ENCODE measurements around the gene HOXB9. TPM values are rescaled to one million over a fixed set of nuclear protein-coding genes. Genes with fewer than 3 reads are reported as not detected.

The HOXB9 gene
- total and polyA plus RNA-seq, 2 donors (not counting 3 experiments of a cell fraction or from before 2014, with no cell fraction given), result 0.79 to 1.1 TPM

DNA sequence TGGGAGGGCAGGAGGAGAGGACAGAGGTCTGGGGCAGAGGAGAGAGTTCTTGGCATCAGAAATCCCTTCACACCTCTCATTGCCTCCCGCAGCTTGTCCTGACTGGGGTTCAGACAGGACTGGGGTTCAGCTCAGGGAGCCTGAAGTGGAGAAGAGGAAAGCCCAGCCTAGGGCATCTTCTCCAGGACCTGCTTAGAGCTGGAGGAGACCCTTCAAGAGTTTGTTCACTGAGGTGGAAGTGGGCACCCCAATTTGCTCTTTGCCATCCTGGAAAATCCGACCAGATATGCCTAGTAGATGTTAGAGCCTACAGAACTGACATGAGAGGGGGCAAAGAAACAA is 38.1 kb downstream of the HOXB9 start:
- BruUV-seq (replicated peaks), result no TSS peak
- ChIA-PET POLR2A (no interaction called here), CTCF (interaction anchor here (0.9 to 2.3 kb wide), 17 partner anchors 10 to 373 kb away, joined by 3 to 22 read pairs (median 4); partner anchors contain the start of gene HOXB8)
- peaks cover 39% of the 10 kb centered on the region for H3K79me2 ChIP-seq (ENCODE audit: control insufficient read depth, insufficient read depth, low read length)
- peaks cover 0 to 8% of the 10 kb centered on the region in 2 experiments for H3K36me3 ChIP-seq (ENCODE audit: control insufficient read depth in 2 of 2, extremely low read depth in 1 of 2, insufficient read depth in 2 of 2, low read length in 2 of 2)
- H3K9me1 ChIP-seq (replicated peaks; ENCODE audit: control insufficient read depth, extremely low read depth, insufficient read depth, low read length), result no peaks in the 10 kb centered on the region
- H3K4me2 ChIP-seq (ENCODE audit: insufficient read depth, low read length), result no peak overlapping the region
- peak overlapping the region; percentile 22 for H3K27ac ChIP-seq (ENCODE audit: insufficient read depth, low read depth, low read length)
- no peaks in the 10 kb centered on the region for H3K9me3 ChIP-seq (replicated peaks; ENCODE audit: control insufficient read depth, insufficient read depth, low read length)
- FAIRE-seq (no peak), DNase-seq (ENCODE audit: low read depth, low spot score) (no peak)
- no peak overlapping the region for H3K9ac ChIP-seq (replicated peaks; ENCODE audit: extremely low read depth, insufficient read depth, low read length)
- no peaks in the 10 kb centered on the region for H3K27me3 ChIP-seq (ENCODE audit: control insufficient read depth in 2 of 2, insufficient read depth in 2 of 2, low read length in 2 of 2)
- intact Hi-C loops (cut with micrococcal nuclease) (no loop called here), dilution Hi-C loops (cut with MboI; ENCODE audit: extremely low pct_ligation_motif_present, low sequenced_read_pairs) (no loop called here)
- H4K20me1 ChIP-seq (replicated peaks; ENCODE audit: control insufficient read depth, extremely low read depth, insufficient read depth, low read length), result no peaks in the 10 kb centered on the region
- TF ChIP-seq GATA2 (IDR thresholded peaks at IDR 0.05; ENCODE audit: insufficient read depth, insufficient read length, low read depth, low read length) (no peak), MYC (IDR thresholded peaks at IDR 0.05; ENCODE audit: low read depth, low read length) (no peak), POLR2A (IDR thresholded peaks at IDR 0.05; ENCODE audit: low read depth, low read length) (no peak), JUN (IDR thresholded peaks at IDR 0.05; ENCODE audit: borderline replicate concordance, insufficient read depth, insufficient read length, low read depth) (no peak), POLR2AphosphoS5 (IDR thresholded peaks at IDR 0.05; ENCODE audit: insufficient read depth, low read depth, low read length) (no peak), FOS (IDR thresholded peaks at IDR 0.05; ENCODE audit: borderline replicate concordance, insufficient read depth, low read length) (no peak), EZH2 (IDR thresholded peaks at IDR 0.05; ENCODE audit: borderline replicate concordance, low read depth, low read length, severe bottlenecking) (no peak)
- TF ChIP-seq, protein P1, sequence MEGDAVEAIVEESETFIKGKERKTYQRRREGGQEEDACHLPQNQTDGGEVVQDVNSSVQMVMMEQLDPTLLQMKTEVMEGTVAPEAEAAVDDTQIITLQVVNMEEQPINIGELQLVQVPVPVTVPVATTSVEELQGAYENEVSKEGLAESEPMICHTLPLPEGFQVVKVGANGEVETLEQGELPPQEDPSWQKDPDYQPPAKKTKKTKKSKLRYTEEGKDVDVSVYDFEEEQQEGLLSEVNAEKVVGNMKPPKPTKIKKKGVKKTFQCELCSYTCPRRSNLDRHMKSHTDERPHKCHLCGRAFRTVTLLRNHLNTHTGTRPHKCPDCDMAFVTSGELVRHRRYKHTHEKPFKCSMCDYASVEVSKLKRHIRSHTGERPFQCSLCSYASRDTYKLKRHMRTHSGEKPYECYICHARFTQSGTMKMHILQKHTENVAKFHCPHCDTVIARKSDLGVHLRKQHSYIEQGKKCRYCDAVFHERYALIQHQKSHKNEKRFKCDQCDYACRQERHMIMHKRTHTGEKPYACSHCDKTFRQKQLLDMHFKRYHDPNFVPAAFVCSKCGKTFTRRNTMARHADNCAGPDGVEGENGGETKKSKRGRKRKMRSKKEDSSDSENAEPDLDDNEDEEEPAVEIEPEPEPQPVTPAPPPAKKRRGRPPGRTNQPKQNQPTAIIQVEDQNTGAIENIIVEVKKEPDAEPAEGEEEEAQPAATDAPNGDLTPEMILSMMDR (IDR thresholded peaks at IDR 0.05; ENCODE audit: extremely low read depth in 1 of 2, insufficient read depth in 1 of 2, low read depth in 1 of 2, low read length in 2 of 2), result no peak
- TF ChIP-seq, protein P2, sequence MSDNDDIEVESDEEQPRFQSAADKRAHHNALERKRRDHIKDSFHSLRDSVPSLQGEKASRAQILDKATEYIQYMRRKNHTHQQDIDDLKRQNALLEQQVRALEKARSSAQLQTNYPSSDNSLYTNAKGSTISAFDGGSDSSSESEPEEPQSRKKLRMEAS (IDR thresholded peaks at IDR 0.05; ENCODE audit: insufficient read depth, insufficient read length), result no peak
- H2AFZ ChIP-seq (ENCODE audit: low read depth, low read length), result no peak overlapping the region
- no peak overlapping the region for H3K4me3 ChIP-seq (replicated peaks in 1 of 3; ENCODE audit: insufficient read depth in 1 of 3, low read depth in 1 of 3, low read length in 3 of 3)
- H3K4me1 ChIP-seq (ENCODE audit: control insufficient read depth, extremely low read depth, insufficient read depth, low read length), result peaks cover 42% of the 10 kb centered on the region

All from endothelial cell of umbilical vein (primary cell).